HG03432 (cell line): ENCODE data around the gene HOXC12.

Experiments
- ATAC-seq: cut with Tn5 transposase; IDR thresholded peaks from one replicate; pipeline ENCODE4 v1.9.1; 2021; ENCODE audit warnings: mild to moderate bottlenecking, moderate library complexity; ENCODE audit not compliant: unreplicated experiment

The HOXC12 gene

GRCh38 chr12:53940443-53941014, 14.2 kb upstream of the HOXC12 start:
- no peak for ATAC-seq

DNA sequence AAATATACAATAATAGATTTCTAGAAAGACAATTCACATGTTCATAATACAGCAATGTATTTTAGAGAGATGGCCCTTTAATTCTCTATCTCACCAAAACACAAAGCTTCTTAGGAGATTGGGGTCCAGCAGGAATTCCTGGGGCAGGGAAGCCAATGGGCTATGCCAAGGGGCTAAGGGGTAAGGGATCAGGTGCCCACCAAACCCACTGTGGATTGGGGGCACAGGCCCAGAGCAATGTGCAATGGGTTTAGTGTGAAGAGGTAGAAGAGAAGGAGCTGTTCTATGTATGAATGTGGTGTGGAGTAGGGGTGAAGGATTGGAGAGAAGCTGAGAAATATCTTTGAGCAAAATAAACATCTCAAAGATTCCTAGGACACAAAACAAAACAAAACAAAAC, 13.5 kb upstream of the HOXC12 start:
- no peak for ATAC-seq

GRCh38 chr12:53941750-53942149, 13.0 kb upstream of the HOXC12 start:
- no peak for ATAC-seq

DNA sequence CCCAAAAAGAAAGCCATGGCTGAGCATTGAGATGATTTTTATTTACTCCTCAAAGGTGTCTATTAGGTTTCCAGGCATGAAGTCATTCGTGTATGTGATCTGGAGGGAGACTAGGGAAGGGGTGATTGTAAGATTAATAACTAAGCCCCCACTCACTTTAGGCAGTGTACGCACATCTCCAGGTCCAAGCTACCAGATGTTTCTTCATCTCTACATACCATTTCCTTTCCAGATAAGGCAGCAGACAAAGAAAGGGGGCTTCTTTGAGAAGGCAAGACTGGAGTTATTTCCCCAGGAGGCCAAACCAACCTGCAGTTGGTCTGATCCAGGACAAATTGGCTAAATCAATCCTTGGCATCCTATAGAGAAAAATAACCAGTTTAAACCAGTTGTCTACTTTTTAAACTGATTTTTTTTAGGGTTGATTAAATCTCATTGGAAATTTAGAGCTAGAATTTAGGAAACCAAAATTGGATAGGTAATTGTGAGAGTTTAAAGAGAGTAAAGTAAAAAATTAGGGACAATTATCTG, 12.2 kb upstream of the HOXC12 start:
- no peak for ATAC-seq

GRCh38 chr12:53944209-53944608, 10.5 kb upstream of the HOXC12 start:
- no peak for ATAC-seq

- ATAC-seq: no peak
Observed at GRCh38 chr12:53944907-53945847, 9.5 kb upstream of the HOXC12 start.

DNA sequence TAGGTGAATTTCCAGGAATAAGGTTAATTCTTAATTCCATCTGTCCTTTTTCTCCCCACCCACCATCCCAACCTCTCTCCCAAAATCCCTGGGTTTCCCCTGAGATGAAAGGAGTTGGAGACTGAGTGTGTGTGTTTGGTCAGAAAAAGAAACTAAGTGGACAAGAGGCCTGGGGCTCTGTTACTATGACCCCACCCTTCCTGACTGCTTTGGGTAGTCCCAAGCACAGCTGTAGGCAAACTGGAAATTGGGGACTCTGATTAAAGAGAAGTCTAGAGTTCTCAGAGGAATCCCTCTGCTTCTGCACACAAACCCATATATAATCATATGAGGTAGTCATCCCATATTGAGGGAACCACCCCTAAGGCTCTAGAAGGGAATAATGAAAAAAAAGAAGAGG, 7.0 kb upstream of the HOXC12 start:
- ATAC-seq: no peak

GRCh38 chr12:53948650-53949593, 5.8 kb upstream of the HOXC12 start:
- ATAC-seq: no peak

DNA sequence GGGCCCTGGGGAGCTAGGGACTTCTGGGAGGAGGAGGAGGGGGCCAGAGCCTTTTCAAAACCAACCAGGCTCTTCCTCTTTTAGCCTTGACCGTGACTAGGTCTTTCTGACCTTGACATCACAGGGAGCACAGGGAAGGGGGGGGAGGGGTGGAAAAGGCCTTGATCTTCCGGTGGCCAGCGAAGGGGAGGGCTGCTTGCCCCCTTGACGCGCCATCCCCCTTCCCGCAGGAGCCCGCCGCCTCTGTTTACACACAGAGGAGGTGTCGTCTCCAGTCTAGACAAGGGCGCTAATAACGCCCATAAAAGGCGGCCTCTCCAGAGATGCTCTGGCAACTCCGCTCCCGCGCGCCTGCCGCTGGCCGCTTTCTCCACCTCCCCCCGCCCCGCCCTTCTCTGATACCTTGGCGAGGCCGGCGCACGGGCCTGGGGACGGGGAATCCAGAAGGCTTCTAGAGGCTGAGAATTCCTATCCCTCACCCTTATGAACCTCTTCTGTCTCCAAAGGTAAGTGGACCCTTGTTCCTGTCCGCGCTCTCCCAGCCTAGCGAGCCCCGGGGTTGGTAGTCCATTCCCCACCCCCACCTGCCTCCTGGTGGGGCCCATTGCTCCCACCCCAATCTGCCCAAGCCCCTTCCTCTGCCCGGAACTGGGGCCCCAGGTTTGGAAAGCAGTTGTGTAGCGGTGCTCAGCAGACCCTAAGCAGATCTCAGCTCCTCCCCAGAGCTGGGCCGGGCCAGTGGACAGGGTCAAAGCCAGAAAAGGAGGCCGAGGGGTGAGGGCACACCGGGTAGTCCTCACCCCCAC, 4.9 kb upstream of the HOXC12 start:
- no peak for ATAC-seq

GRCh38 chr12:53950437-53950773, 4.3 kb upstream of the HOXC12 start:
- no peak for ATAC-seq

DNA sequence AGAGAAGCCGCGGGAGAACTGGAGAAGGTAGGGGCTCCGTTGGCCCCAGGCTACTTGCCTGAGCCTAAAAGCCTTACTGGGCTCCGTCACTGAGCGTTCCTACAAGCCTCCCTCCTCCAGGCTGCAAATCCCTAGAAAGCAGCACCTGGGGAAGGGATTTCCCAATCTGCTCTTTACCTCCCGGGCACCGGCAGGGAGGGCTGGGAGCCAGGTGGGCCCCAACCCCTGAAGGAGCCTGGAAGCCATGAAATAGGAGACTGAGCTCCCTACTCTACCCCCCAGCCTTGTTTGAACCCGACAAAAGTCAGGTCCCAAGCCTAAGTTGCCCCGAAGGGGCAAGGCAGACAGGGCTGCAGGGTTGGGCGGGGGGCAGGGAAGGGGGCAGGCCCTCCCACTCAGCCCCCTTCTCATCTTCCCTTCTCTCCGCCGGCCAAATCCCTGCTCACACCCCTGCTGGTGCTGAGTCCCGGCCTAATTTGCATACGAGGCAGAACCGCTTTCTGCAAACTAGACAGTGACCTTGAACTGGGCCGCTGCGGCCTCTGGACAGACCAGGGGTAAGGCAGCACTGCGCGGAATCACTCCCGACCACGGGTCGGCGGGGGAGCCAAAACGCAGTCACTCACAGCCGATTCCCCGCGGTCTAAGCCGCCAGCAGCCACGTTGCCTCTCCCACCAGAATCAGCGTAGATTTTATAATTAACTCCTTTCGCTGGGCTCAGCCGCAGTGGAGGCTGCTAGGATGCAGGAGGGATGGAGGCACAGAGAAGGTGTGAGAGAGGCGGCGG, 3.7 kb upstream of the HOXC12 start:
- ATAC-seq: no peak

- ATAC-seq: no peak
Observed at GRCh38 chr12:53951577-53952334, 2.9 kb upstream of the HOXC12 start.

DNA sequence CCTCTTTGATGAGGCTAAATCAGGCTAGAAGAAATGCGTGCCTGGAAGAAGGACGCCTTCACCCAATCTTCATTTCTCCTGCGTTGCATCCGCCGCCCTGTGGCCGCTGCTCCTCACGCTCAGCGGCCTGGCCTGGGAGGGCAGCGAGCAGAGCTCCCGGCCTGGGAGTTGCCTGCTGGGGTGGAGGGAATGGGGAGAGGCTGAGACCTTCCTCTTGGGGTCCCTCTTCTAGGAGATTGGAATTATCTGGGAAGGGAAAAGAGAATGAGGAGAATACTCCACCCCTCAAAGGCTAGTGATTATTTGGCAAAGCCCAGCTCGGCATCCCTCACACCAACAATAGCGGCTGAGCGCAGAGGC, 2.4 kb upstream of the HOXC12 start:
- ATAC-seq: no peak

- no peak for ATAC-seq
Observed at GRCh38 chr12:53952871-53953734, 1.6 kb upstream of the HOXC12 start.

GRCh38 chr12:53953831-53954693, 641 bp upstream of the HOXC12 start:
- no peak for ATAC-seq

DNA sequence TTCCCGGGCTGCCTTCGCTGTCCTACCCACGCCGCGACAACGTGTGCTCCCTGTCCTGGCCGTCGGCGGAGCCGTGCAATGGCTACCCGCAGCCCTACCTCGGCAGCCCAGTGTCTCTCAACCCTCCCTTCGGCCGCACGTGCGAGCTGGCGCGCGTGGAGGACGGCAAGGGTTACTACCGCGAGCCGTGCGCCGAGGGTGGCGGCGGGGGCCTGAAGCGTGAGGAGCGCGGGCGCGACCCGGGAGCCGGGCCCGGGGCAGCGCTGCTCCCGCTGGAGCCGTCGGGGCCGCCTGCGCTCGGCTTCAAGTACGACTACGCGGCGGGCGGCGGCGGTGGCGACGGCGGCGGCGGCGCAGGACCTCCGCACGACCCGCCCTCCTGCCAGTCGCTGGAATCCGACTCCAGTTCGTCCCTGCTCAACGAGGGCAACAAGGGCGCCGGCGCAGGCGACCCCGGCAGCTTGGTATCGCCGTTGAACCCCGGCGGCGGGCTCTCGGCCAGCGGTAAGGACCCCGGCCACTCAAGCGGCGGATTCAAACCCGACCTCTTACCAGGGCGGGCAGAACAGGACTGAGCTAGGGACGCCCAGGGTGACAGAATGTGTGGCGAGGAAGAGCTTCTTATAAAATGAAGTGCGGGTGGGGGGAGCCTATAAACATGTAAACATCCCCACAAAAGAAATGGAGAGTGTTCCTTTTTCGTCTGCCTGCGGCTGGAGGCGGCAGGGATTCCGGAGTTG, 503 bp downstream of the HOXC12 start:
- no peak for ATAC-seq
